ENCODE measurements around the gene MIB2.
"Not testable (repeated sequence)": the region's sequence is repeated elsewhere in the genome, so short reads cannot be mapped to it uniquely, and the experiment has no call there.

Gene MIB2

GRCh38 chr1:1662830-1663560 lies 47.7 kb downstream of the MIB2 start:
- DNase-seq = not testable (repeated sequence)

GRCh38 chr1:1664318-1664717 lies 49.0 kb downstream of the MIB2 start:
- DNase-seq = not testable (repeated sequence)

GRCh38 chr1:1664941-1665814 lies 49.9 kb downstream of the MIB2 start:
- DNase-seq = no peak

GRCh38 chr1:1665815-1666251 lies 50.5 kb downstream of the MIB2 start:
- DNase-seq = peak; percentile 22

GRCh38 chr1:1666526-1666925 lies 51.2 kb downstream of the MIB2 start:
- DNase-seq = no peak

- no peak for DNase-seq
Observed at GRCh38 chr1:1669468-1670440, 54.5 kb downstream of the MIB2 start.

GRCh38 chr1:1670866-1671265 lies 55.6 kb downstream of the MIB2 start:
- no peak for DNase-seq

GRCh38 chr1:1671365-1672119 lies 56.2 kb downstream of the MIB2 start:
- DNase-seq = no peak

GRCh38 chr1:1672181-1672965 lies 57.1 kb downstream of the MIB2 start:
- DNase-seq = no peak

- DNase-seq = not testable (repeated sequence)
Observed at GRCh38 chr1:1674806-1675205, 59.5 kb downstream of the MIB2 start.

- DNase-seq = not testable (repeated sequence)
Observed at GRCh38 chr1:1675218-1675617, 59.9 kb downstream of the MIB2 start.

GRCh38 chr1:1676087-1676486 lies 60.8 kb downstream of the MIB2 start:
- DNase-seq = not testable (repeated sequence)

- DNase-seq = peak; percentile 41
Observed at GRCh38 chr1:1677718-1678580, 62.6 kb downstream of the MIB2 start.

GRCh38 chr1:1678581-1679380 lies 63.5 kb downstream of the MIB2 start:
- peak; percentile 75 for DNase-seq
